ENCODE measurements around the gene CNR2. TPM values are rescaled to one million over a fixed set of nuclear protein-coding genes. Genes with fewer than 3 reads are reported as not detected.
A peak's percentile ranks its signal among the peaks of the same experiment; 100 is the strongest.

The CNR2 gene
- polyA plus RNA-seq, 3 donors = 0.03 to 0.12 (median 0.11) TPM

- Histone ChIP-seq H3K27me3 (ENCODE audit: control insufficient read depth in 2 of 2, insufficient read depth in 2 of 2, low read length in 2 of 2) (no peaks in the 10 kb centered on the region), H2AFZ (ENCODE audit: insufficient read depth, low read depth, low read length, poor library complexity, severe bottlenecking) (peak overlapping the region; percentile 56), H3K27ac (ENCODE audit: low read depth in 1 of 2, low read length in 2 of 2) (peak overlapping the region in 1 of 2 donors; percentile 79), H4K20me1 (ENCODE audit: insufficient read depth, low read length) (no peaks in the 10 kb centered on the region), H3K9me3 (replicated peaks in 1 of 2; ENCODE audit: control insufficient read depth in 1 of 2, insufficient read depth in 1 of 2, low read length in 2 of 2) (no peaks in the 10 kb centered on the region), H3K4me1 (ENCODE audit: control insufficient read depth in 1 of 2, insufficient read depth in 2 of 2, low read length in 2 of 2) (peaks cover 26% of the 10 kb centered on the region in 2 donors), H3K4me2 (replicated peaks; ENCODE audit: extremely low read depth, low read length, poor library complexity, severe bottlenecking) (peak overlapping the region; percentile 56), H3K79me2 (ENCODE audit: insufficient read depth, low read length) (no peaks in the 10 kb centered on the region), H3K4me3 (replicated peaks in 1 of 3; ENCODE audit: low read depth in 2 of 3, low read length in 3 of 3) (peak overlapping the region; percentile 13 to 66 (median 29)), H3K9ac (ENCODE audit: insufficient read depth, low read length, poor library complexity, severe bottlenecking) (peak overlapping the region; percentile 72), H3K36me3 (replicated peaks in 1 of 2; ENCODE audit: control insufficient read depth in 1 of 2, insufficient read depth in 2 of 2, low read length in 2 of 2) (peaks cover 0 to under 1% of the 10 kb centered on the region in 2 donors)
- WGBS (ENCODE audit: insufficient coverage) = 2% methylated on average over 5 of the region's 21 CpGs
- intact Hi-C loops (cut with micrococcal nuclease) = no loop called here
- peak overlapping the region in 5 of 7 donors; percentile 10 to 86 (median 28) for H3K27ac Mint-ChIP-seq
- H3K4me1 Mint-ChIP-seq = peaks cover 29% of the 10 kb centered on the region
- peak; percentile 77 to 93 (median 84) for DNase-seq
- H3K9me3 Mint-ChIP-seq = no peaks in the 10 kb centered on the region
- H3K27me3 Mint-ChIP-seq (ENCODE audit: low read depth in 3 of 3) = peaks cover 0 to 5% (median 0%) of the 10 kb centered on the region in 3 donors
- TF ChIP-seq, protein P1, sequence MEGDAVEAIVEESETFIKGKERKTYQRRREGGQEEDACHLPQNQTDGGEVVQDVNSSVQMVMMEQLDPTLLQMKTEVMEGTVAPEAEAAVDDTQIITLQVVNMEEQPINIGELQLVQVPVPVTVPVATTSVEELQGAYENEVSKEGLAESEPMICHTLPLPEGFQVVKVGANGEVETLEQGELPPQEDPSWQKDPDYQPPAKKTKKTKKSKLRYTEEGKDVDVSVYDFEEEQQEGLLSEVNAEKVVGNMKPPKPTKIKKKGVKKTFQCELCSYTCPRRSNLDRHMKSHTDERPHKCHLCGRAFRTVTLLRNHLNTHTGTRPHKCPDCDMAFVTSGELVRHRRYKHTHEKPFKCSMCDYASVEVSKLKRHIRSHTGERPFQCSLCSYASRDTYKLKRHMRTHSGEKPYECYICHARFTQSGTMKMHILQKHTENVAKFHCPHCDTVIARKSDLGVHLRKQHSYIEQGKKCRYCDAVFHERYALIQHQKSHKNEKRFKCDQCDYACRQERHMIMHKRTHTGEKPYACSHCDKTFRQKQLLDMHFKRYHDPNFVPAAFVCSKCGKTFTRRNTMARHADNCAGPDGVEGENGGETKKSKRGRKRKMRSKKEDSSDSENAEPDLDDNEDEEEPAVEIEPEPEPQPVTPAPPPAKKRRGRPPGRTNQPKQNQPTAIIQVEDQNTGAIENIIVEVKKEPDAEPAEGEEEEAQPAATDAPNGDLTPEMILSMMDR (IDR thresholded peaks at IDR 0.05) = no peak
- no peaks in the 10 kb centered on the region for H3K36me3 Mint-ChIP-seq
- H3K4me3 Mint-ChIP-seq = peak overlapping the region; percentile 70 to 80
Measured at GRCh38 chr1:23838401-23838866, 74.7 kb downstream of the CNR2 start.

- Mint-ChIP-seq H3K4me3 (peak overlapping the region; percentile 70 to 80), H3K4me1 (peaks cover 29% of the 10 kb centered on the region), H3K27me3 (ENCODE audit: low read depth in 3 of 3) (peaks cover 0 to 5% (median 0%) of the 10 kb centered on the region in 3 donors), H3K36me3 (no peaks in the 10 kb centered on the region), H3K27ac (peak overlapping the region in 1 of 7 donors; percentile 28), H3K9me3 (no peaks in the 10 kb centered on the region)
- Histone ChIP-seq H3K4me2 (replicated peaks; ENCODE audit: extremely low read depth, low read length, poor library complexity, severe bottlenecking) (peak overlapping the region; percentile 56), H2AFZ (ENCODE audit: insufficient read depth, low read depth, low read length, poor library complexity, severe bottlenecking) (peak overlapping the region; percentile 56), H3K9me3 (replicated peaks in 1 of 2; ENCODE audit: control insufficient read depth in 1 of 2, insufficient read depth in 1 of 2, low read length in 2 of 2) (no peaks in the 10 kb centered on the region), H3K4me3 (replicated peaks in 1 of 3; ENCODE audit: low read depth in 2 of 3, low read length in 3 of 3) (peak overlapping the region in 1 of 3 experiments; percentile 66), H3K79me2 (ENCODE audit: insufficient read depth, low read length) (no peaks in the 10 kb centered on the region), H3K9ac (ENCODE audit: insufficient read depth, low read length, poor library complexity, severe bottlenecking) (peak overlapping the region; percentile 72), H3K4me1 (ENCODE audit: control insufficient read depth in 1 of 2, insufficient read depth in 2 of 2, low read length in 2 of 2) (peaks cover 26% of the 10 kb centered on the region in 2 donors), H3K27ac (ENCODE audit: low read depth in 1 of 2, low read length in 2 of 2) (peak overlapping the region in 1 of 2 donors; percentile 79), H3K36me3 (replicated peaks in 1 of 2; ENCODE audit: control insufficient read depth in 1 of 2, insufficient read depth in 2 of 2, low read length in 2 of 2) (no peaks in the 10 kb centered on the region), H3K27me3 (ENCODE audit: control insufficient read depth in 2 of 2, insufficient read depth in 2 of 2, low read length in 2 of 2) (no peaks in the 10 kb centered on the region), H4K20me1 (ENCODE audit: insufficient read depth, low read length) (no peaks in the 10 kb centered on the region)
- intact Hi-C loops (cut with micrococcal nuclease) = no loop called here
- peak in 1 of 3 donors; percentile 36 for DNase-seq
- WGBS (ENCODE audit: insufficient coverage) = 44% methylated on average over 10 of the region's 13 CpGs
- TF ChIP-seq, protein P1 (IDR thresholded peaks at IDR 0.05) = no peak
Measured at GRCh38 chr1:23837908-23838307, 75.3 kb downstream of the CNR2 start.
